GM23338 (cell line): Measurements from ENCODE around the gene RPS6KA3.

Source experiments
- EZH2 ChIP-seq: fragments of 200-600 bp; sonication (generic); IDR thresholded peaks from one replicate; pipeline ENCODE4 v1.8.0; 2017; ENCODE audit warnings: antibody characterized with exemption, mild to moderate bottlenecking, low read depth; ENCODE audit not compliant: unreplicated experiment
- POLR2AphosphoS5 ChIP-seq: IDR thresholded peaks from 2 replicates; pipeline ENCODE4 v1.6.1; 2016; ENCODE audit warnings: antibody characterized with exemption, low read depth
- TF ChIP-seq, protein P1 (sequence below), 2 experiments: fragments of 200-600 bp in 1 of 2; sonication (generic) in 1 of 2; conservative IDR thresholded peaks; 2 replicates each; pipeline versions ENCODE4 v1.5.1 to v1.6.1; 2016 to 2017; ENCODE audit warnings: antibody characterized with exemption in 2 of 2, low read depth in 2 of 2, mild to moderate bottlenecking in 2 of 2, moderate library complexity in 1 of 2

DNA sequence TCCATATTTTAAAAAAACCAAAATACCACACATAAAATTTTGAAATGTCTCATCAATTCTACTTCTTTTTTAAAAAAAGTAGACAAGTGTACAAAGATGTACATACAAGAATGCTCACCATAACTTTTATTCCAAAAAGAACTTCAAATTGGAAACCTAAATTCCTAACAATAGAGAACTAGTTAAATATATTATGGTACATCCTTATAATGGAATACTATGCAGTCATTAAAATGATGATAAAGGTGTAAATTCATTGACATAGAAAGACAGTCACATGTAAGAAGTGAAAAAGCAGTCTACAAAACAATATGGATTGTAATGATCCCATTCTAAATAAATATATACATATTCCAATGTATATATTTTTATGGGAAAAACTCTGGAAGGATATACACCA, 31.0 kb downstream of the RPS6KA3 start:
- TF ChIP-seq, protein P1, sequence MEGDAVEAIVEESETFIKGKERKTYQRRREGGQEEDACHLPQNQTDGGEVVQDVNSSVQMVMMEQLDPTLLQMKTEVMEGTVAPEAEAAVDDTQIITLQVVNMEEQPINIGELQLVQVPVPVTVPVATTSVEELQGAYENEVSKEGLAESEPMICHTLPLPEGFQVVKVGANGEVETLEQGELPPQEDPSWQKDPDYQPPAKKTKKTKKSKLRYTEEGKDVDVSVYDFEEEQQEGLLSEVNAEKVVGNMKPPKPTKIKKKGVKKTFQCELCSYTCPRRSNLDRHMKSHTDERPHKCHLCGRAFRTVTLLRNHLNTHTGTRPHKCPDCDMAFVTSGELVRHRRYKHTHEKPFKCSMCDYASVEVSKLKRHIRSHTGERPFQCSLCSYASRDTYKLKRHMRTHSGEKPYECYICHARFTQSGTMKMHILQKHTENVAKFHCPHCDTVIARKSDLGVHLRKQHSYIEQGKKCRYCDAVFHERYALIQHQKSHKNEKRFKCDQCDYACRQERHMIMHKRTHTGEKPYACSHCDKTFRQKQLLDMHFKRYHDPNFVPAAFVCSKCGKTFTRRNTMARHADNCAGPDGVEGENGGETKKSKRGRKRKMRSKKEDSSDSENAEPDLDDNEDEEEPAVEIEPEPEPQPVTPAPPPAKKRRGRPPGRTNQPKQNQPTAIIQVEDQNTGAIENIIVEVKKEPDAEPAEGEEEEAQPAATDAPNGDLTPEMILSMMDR (conservative IDR thresholded peaks at IDR 0.05; ENCODE audit: low read depth in 2 of 2): no peak
- TF ChIP-seq POLR2AphosphoS5 (no peak), EZH2 (no peak)
